Ishikawa (cell line): ENCODE data around the gene ROBO1.

Experiments
- EP300 ChIP-seq: IDR thresholded peaks from 2 replicates; pipeline ENCODE4 v1.6.1; 2012; ENCODE audit warnings: borderline replicate concordance
- FOXM1 ChIP-seq: IDR thresholded peaks from 2 replicates; pipeline ENCODE4 v1.6.1; 2012; ENCODE audit warnings: low read depth, borderline replicate concordance
- TAF1 ChIP-seq: IDR thresholded peaks from 2 replicates; pipeline ENCODE4 v1.6.1; 2012; ENCODE audit warnings: low read depth, mild to moderate bottlenecking
- TEAD4 ChIP-seq: IDR thresholded peaks from 2 replicates; pipeline ENCODE4 v1.6.1; 2012
- TF ChIP-seq, protein P1 (sequence below): IDR thresholded peaks from 2 replicates; pipeline ENCODE4 v1.6.1; 2012

DNA sequence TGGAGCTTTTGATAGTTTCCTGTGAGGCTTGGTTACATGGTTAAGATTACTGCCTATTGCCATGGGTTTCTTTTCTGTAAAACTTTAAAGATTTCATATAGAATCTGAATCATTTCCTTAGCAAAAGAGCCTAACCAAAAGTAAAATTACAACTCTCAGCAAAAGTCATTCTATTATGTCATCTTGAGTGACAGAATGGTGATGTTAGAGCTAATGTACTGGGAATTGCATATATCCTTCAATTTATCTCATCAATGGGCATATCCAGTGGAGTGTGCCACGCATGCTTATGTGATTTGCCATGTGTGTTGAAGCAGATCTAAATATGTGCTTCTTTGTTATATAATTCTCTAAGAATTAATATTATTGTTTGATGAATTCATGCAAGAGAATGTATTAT is 212.1 kb downstream of the ROBO1 start:
- TF ChIP-seq TEAD4 (no peak), EP300 (no peak), FOXM1 (no peak), TAF1 (no peak)
- TF ChIP-seq, protein P1, sequence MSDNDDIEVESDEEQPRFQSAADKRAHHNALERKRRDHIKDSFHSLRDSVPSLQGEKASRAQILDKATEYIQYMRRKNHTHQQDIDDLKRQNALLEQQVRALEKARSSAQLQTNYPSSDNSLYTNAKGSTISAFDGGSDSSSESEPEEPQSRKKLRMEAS: no peak
